Measurements from ENCODE around the gene DUSP15. TPM values are rescaled to one million over a fixed set of nuclear protein-coding genes. Genes with fewer than 3 reads are reported as not detected.

The DUSP15 gene
- total RNA-seq, 1 donor from 2014 or later = 5.1 TPM

GRCh38 chr20:31824125-31824485 lies 46.2 kb downstream of the DUSP15 start:
- intact Hi-C loops (cut with micrococcal nuclease) = no loop called here
- Histone ChIP-seq H3K27me3 (ENCODE audit: low read depth) (no peaks in the 10 kb centered on the region), H3K36me3 (no peaks in the 10 kb centered on the region), H3K9me3 (replicated peaks) (no peaks in the 10 kb centered on the region), H3K4me1 (peaks cover 22% of the 10 kb centered on the region), H3K27ac (replicated peaks) (no peak overlapping the region), H3K4me3 (no peak overlapping the region)
- TF ChIP-seq CTCF (IDR thresholded peaks at IDR 0.05; ENCODE audit: borderline replicate concordance) = no peak
- DNase-seq = no peak

- Histone ChIP-seq H3K36me3 (no peaks in the 10 kb centered on the region), H3K27me3 (ENCODE audit: low read depth) (no peaks in the 10 kb centered on the region), H3K4me1 (peaks cover 27% of the 10 kb centered on the region), H3K4me3 (no peak overlapping the region), H3K27ac (replicated peaks) (no peak overlapping the region), H3K9me3 (replicated peaks) (no peaks in the 10 kb centered on the region)
- DNase-seq = no peak
- intact Hi-C loops (cut with micrococcal nuclease) = no loop called here
- no peak for TF ChIP-seq CTCF (IDR thresholded peaks at IDR 0.05; ENCODE audit: borderline replicate concordance)
These were observed 46.8 kb downstream of the DUSP15 start for GRCh38 chr20:31823360-31824124.

- peak; percentile 83 for DNase-seq
- peak; percentile 99 for TF ChIP-seq CTCF (IDR thresholded peaks at IDR 0.05; ENCODE audit: borderline replicate concordance)
- intact Hi-C loops (cut with micrococcal nuclease) = no loop called here
- H3K4me1 ChIP-seq = peaks cover 29% of the 10 kb centered on the region
- peak overlapping the region; percentile 69 for H3K27ac ChIP-seq (replicated peaks)
- H3K4me3 ChIP-seq = no peak overlapping the region
- H3K9me3 ChIP-seq (replicated peaks) = no peaks in the 10 kb centered on the region
- H3K27me3 ChIP-seq (ENCODE audit: low read depth) = no peaks in the 10 kb centered on the region
- no peaks in the 10 kb centered on the region for H3K36me3 ChIP-seq
These were observed 47.7 kb downstream of the DUSP15 start for GRCh38 chr20:31822421-31823330.

GRCh38 chr20:31821427-31821826 lies 48.9 kb downstream of the DUSP15 start:
- no peaks in the 10 kb centered on the region for H3K9me3 ChIP-seq (replicated peaks)
- peaks cover 29% of the 10 kb centered on the region for H3K4me1 ChIP-seq
- H3K36me3 ChIP-seq = no peaks in the 10 kb centered on the region
- TF ChIP-seq CTCF (IDR thresholded peaks at IDR 0.05; ENCODE audit: borderline replicate concordance) = no peak
- intact Hi-C loops (cut with micrococcal nuclease) = no loop called here
- H3K4me3 ChIP-seq = no peak overlapping the region
- H3K27me3 ChIP-seq (ENCODE audit: low read depth) = no peaks in the 10 kb centered on the region
- no peak for DNase-seq
- H3K27ac ChIP-seq (replicated peaks) = no peak overlapping the region

GRCh38 chr20:31820228-31820627 lies 50.1 kb downstream of the DUSP15 start:
- H3K27ac ChIP-seq (replicated peaks) = no peak overlapping the region
- H3K36me3 ChIP-seq = no peaks in the 10 kb centered on the region
- peaks cover 38% of the 10 kb centered on the region for H3K4me1 ChIP-seq
- no peak overlapping the region for H3K4me3 ChIP-seq
- no peaks in the 10 kb centered on the region for H3K27me3 ChIP-seq (ENCODE audit: low read depth)
- no peak for DNase-seq
- no peaks in the 10 kb centered on the region for H3K9me3 ChIP-seq (replicated peaks)
- intact Hi-C loops (cut with micrococcal nuclease) = no loop called here
- no peak for TF ChIP-seq CTCF (IDR thresholded peaks at IDR 0.05; ENCODE audit: borderline replicate concordance)

Measured in left ventricle myocardium inferior (tissue), 1 donor.